ENCODE data around the gene MPHOSPH9. TPM values are rescaled to one million over a fixed set of nuclear protein-coding genes. Genes with fewer than 3 reads are reported as not detected.

MPHOSPH9 gene
- total RNA-seq, 1 experiment from 2014 or later, result 47.5 TPM

DNA sequence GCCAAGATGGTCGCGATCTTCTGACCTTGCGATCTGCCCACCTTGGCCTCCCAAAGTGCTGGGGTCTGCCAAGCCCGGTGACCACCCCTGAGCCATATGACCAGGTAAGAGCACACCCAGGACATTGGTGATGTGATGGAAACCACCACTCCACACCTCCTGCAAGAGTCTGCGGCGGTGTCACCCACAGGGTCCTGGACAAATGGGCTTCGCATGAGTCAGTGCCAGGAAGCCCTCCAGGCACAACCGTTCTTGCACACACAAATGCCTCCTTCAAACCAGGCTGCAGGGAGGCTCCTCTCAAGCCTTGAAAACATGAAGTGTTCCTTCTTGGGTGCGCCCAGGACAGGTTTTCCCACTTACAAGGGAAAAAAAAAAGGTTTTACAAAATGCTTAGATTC is 98.7 kb downstream of the MPHOSPH9 start:
- no peaks in the 10 kb centered on the region for H3K27me3 Mint-ChIP-seq (ENCODE audit: low read depth)
- peaks cover 9% of the 10 kb centered on the region for H3K9me3 Mint-ChIP-seq
- H3K27ac Mint-ChIP-seq, result no peak overlapping the region
- peaks cover 2% of the 10 kb centered on the region for H3K36me3 Mint-ChIP-seq
- DNase-seq (ENCODE audit: low spot score) (no peak), ATAC-seq (no peak)
- peaks cover 3% of the 10 kb centered on the region for H3K4me1 Mint-ChIP-seq
- TF ChIP-seq ZNF121 (CRISPR knock-in tag; IDR thresholded peaks at IDR 0.05) (no peak), PREB (CRISPR knock-in tag; IDR thresholded peaks at IDR 0.05; ENCODE audit: borderline replicate concordance) (no peak), ZBTB43 (CRISPR knock-in tag; IDR thresholded peaks at IDR 0.05) (no peak), SMAD4 (CRISPR knock-in tag; IDR thresholded peaks at IDR 0.05) (no peak), USF1 (CRISPR knock-in tag; IDR thresholded peaks at IDR 0.05) (no peak), TEAD1 (CRISPR knock-in tag; IDR thresholded peaks at IDR 0.05) (no peak), ETV6 (CRISPR knock-in tag; IDR thresholded peaks at IDR 0.05) (no peak), ZNF671 (CRISPR knock-in tag; IDR thresholded peaks at IDR 0.05) (no peak), KAT7 (CRISPR knock-in tag; IDR thresholded peaks at IDR 0.05; ENCODE audit: borderline replicate concordance) (no peak), RORB (CRISPR knock-in tag; IDR thresholded peaks at IDR 0.05) (no peak), MLX (CRISPR knock-in tag; IDR thresholded peaks at IDR 0.05) (no peak), GTF2I (CRISPR knock-in tag; conservative IDR thresholded peaks at IDR 0.05) (no peak)
- TF ChIP-seq, protein P1, sequence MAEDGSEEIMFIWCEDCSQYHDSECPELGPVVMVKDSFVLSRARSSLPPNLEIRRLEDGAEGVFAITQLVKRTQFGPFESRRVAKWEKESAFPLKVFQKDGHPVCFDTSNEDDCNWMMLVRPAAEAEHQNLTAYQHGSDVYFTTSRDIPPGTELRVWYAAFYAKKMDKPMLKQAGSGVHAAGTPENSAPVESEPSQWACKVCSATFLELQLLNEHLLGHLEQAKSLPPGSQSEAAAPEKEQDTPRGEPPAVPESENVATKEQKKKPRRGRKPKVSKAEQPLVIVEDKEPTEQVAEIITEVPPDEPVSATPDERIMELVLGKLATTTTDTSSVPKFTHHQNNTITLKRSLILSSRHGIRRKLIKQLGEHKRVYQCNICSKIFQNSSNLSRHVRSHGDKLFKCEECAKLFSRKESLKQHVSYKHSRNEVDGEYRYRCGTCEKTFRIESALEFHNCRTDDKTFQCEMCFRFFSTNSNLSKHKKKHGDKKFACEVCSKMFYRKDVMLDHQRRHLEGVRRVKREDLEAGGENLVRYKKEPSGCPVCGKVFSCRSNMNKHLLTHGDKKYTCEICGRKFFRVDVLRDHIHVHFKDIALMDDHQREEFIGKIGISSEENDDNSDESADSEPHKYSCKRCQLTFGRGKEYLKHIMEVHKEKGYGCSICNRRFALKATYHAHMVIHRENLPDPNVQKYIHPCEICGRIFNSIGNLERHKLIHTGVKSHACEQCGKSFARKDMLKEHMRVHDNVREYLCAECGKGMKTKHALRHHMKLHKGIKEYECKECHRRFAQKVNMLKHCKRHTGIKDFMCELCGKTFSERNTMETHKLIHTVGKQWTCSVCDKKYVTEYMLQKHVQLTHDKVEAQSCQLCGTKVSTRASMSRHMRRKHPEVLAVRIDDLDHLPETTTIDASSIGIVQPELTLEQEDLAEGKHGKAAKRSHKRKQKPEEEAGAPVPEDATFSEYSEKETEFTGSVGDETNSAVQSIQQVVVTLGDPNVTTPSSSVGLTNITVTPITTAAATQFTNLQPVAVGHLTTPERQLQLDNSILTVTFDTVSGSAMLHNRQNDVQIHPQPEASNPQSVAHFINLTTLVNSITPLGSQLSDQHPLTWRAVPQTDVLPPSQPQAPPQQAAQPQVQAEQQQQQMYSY (CRISPR knock-in tag; IDR thresholded peaks at IDR 0.05), result no peak
- TF ChIP-seq, protein P2, sequence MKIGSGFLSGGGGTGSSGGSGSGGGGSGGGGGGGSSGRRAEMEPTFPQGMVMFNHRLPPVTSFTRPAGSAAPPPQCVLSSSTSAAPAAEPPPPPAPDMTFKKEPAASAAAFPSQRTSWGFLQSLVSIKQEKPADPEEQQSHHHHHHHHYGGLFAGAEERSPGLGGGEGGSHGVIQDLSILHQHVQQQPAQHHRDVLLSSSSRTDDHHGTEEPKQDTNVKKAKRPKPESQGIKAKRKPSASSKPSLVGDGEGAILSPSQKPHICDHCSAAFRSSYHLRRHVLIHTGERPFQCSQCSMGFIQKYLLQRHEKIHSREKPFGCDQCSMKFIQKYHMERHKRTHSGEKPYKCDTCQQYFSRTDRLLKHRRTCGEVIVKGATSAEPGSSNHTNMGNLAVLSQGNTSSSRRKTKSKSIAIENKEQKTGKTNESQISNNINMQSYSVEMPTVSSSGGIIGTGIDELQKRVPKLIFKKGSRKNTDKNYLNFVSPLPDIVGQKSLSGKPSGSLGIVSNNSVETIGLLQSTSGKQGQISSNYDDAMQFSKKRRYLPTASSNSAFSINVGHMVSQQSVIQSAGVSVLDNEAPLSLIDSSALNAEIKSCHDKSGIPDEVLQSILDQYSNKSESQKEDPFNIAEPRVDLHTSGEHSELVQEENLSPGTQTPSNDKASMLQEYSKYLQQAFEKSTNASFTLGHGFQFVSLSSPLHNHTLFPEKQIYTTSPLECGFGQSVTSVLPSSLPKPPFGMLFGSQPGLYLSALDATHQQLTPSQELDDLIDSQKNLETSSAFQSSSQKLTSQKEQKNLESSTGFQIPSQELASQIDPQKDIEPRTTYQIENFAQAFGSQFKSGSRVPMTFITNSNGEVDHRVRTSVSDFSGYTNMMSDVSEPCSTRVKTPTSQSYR (CRISPR knock-in tag; IDR thresholded peaks at IDR 0.05), result no peak
- TF ChIP-seq, protein P3, sequence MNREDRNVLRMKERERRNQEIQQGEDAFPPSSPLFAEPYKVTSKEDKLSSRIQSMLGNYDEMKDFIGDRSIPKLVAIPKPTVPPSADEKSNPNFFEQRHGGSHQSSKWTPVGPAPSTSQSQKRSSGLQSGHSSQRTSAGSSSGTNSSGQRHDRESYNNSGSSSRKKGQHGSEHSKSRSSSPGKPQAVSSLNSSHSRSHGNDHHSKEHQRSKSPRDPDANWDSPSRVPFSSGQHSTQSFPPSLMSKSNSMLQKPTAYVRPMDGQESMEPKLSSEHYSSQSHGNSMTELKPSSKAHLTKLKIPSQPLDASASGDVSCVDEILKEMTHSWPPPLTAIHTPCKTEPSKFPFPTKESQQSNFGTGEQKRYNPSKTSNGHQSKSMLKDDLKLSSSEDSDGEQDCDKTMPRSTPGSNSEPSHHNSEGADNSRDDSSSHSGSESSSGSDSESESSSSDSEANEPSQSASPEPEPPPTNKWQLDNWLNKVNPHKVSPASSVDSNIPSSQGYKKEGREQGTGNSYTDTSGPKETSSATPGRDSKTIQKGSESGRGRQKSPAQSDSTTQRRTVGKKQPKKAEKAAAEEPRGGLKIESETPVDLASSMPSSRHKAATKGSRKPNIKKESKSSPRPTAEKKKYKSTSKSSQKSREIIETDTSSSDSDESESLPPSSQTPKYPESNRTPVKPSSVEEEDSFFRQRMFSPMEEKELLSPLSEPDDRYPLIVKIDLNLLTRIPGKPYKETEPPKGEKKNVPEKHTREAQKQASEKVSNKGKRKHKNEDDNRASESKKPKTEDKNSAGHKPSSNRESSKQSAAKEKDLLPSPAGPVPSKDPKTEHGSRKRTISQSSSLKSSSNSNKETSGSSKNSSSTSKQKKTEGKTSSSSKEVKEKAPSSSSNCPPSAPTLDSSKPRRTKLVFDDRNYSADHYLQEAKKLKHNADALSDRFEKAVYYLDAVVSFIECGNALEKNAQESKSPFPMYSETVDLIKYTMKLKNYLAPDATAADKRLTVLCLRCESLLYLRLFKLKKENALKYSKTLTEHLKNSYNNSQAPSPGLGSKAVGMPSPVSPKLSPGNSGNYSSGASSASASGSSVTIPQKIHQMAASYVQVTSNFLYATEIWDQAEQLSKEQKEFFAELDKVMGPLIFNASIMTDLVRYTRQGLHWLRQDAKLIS (CRISPR knock-in tag; IDR thresholded peaks at IDR 0.05; ENCODE audit: borderline replicate concordance), result no peak
- TF ChIP-seq, protein P4, sequence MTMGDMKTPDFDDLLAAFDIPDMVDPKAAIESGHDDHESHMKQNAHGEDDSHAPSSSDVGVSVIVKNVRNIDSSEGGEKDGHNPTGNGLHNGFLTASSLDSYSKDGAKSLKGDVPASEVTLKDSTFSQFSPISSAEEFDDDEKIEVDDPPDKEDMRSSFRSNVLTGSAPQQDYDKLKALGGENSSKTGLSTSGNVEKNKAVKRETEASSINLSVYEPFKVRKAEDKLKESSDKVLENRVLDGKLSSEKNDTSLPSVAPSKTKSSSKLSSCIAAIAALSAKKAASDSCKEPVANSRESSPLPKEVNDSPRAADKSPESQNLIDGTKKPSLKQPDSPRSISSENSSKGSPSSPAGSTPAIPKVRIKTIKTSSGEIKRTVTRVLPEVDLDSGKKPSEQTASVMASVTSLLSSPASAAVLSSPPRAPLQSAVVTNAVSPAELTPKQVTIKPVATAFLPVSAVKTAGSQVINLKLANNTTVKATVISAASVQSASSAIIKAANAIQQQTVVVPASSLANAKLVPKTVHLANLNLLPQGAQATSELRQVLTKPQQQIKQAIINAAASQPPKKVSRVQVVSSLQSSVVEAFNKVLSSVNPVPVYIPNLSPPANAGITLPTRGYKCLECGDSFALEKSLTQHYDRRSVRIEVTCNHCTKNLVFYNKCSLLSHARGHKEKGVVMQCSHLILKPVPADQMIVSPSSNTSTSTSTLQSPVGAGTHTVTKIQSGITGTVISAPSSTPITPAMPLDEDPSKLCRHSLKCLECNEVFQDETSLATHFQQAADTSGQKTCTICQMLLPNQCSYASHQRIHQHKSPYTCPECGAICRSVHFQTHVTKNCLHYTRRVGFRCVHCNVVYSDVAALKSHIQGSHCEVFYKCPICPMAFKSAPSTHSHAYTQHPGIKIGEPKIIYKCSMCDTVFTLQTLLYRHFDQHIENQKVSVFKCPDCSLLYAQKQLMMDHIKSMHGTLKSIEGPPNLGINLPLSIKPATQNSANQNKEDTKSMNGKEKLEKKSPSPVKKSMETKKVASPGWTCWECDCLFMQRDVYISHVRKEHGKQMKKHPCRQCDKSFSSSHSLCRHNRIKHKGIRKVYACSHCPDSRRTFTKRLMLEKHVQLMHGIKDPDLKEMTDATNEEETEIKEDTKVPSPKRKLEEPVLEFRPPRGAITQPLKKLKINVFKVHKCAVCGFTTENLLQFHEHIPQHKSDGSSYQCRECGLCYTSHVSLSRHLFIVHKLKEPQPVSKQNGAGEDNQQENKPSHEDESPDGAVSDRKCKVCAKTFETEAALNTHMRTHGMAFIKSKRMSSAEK (CRISPR knock-in tag; IDR thresholded peaks at IDR 0.05; ENCODE audit: borderline replicate concordance), result no peak
- ChIA-PET POLR2A (no interaction called here), CTCF (no interaction called here)
- no peak overlapping the region for H3K4me3 Mint-ChIP-seq
